B cell (primary cell): ENCODE data around the gene IARS1. TPM values are rescaled to one million over a fixed set of nuclear protein-coding genes. Genes with fewer than 3 reads are reported as not detected.

ENCODE experiments used
- ATAC-seq: fragments of 200-7000 bp; cut with Tn5 transposase; one replicate; pipeline ENCODE4 v1.10.0; 2021; ENCODE audit warnings: low read depth, mild to moderate bottlenecking, moderate number of reproducible peaks, moderate library complexity
- CTCF ChIA-PET: fragments of 350-600 bp; sonication (Branson Sonifier 250); formaldehyde crosslinking; loops from one replicate; lab custom pipeline; 2021; ENCODE audit warnings: antibody characterized with exemption, inconsistent platforms; lab: Charles Lee
- POLR2A ChIA-PET: fragments of 350-600 bp; sonication (Branson Sonifier 250); formaldehyde crosslinking; loops from one replicate; lab custom pipeline; 2021; ENCODE audit warnings: antibody characterized with exemption; lab: Charles Lee
- DNase-seq: peaks from one replicate; pipeline ENCODE4 v3.0.0; 2013
- H2AFZ ChIP-seq: 2 replicates; pipeline ENCODE4 v1.6.1; 2012; ENCODE audit warnings: mild to moderate bottlenecking, low read depth, low read length; ENCODE audit not compliant: insufficient read depth, poor library complexity, severe bottlenecking
- H3K27ac ChIP-seq, 2 donors: 1 replicate in 1 of 2; 2 replicates in 1 of 2; pipeline ENCODE4 v1.5.1; 2012 to 2013; ENCODE audit warnings: low read length in 2 of 2, mild to moderate bottlenecking in 2 of 2, moderate library complexity in 1 of 2
- H3K27me3 ChIP-seq, 4 experiments: fragments of 200-600 bp in 1 of 4; sonication (generic) in 1 of 4; replicated peaks in 1 of 4; 1 replicate in 2 of 4; 2 replicates in 2 of 4; pipeline versions ENCODE4 v1.6.1 to v1.7.0; 2013 to 2016; ENCODE audit warnings: low read length in 3 of 4, mild to moderate bottlenecking in 2 of 4, mixed read lengths in 1 of 4, moderate library complexity in 1 of 4; ENCODE audit not compliant: insufficient read depth in 4 of 4, control insufficient read depth in 3 of 4; ENCODE audit errors: control extremely low read depth in 1 of 4
- H3K36me3 ChIP-seq, 2 experiments: replicated peaks in 1 of 2; 1 replicate in 1 of 2; 2 replicates in 1 of 2; pipeline versions ENCODE4 v1.6.1 to v1.7.1; 2013; ENCODE audit warnings: low read length in 1 of 2; ENCODE audit not compliant: insufficient read depth in 2 of 2, control insufficient read depth in 1 of 2; ENCODE audit errors: control extremely low read depth in 1 of 2, extremely low read depth in 1 of 2
- H3K4me1 ChIP-seq, 2 donors: fragments of 200-600 bp in 1 of 2; sonication (generic) in 1 of 2; 1 replicate in 1 of 2; 2 replicates in 1 of 2; pipeline versions ENCODE4 v1.5.1 to v1.6.1; 2013 to 2017; ENCODE audit warnings: low read length in 2 of 2; ENCODE audit not compliant: control insufficient read depth in 2 of 2, insufficient read depth in 2 of 2
- H3K4me2 ChIP-seq: replicated peaks from 2 replicates; pipeline ENCODE3; 2012; ENCODE audit warnings: mild to moderate bottlenecking, low read depth, low read length; ENCODE audit not compliant: poor library complexity, severe bottlenecking
- H3K4me3 ChIP-seq, 5 experiments: fragments of 200-600 bp in 1 of 5; sonication (generic) in 1 of 5; 1 replicate in 3 of 5; 2 replicates in 2 of 5; pipeline versions ENCODE4 v1.5.1 to v1.7.0; 2011 to 2016; ENCODE audit warnings: low read length in 4 of 5, mild to moderate bottlenecking in 4 of 5, low read depth in 2 of 5, control low read depth in 1 of 5, moderate library complexity in 1 of 5; ENCODE audit not compliant: insufficient read depth in 1 of 5; ENCODE audit errors: control extremely low read depth in 1 of 5, extremely low read depth in 1 of 5
- H3K79me2 ChIP-seq: fragments of 200-600 bp; sonication (generic); one replicate; pipeline ENCODE4 v1.6.0; 2016; ENCODE audit warnings: low read length; ENCODE audit not compliant: control insufficient read depth, insufficient read depth
- H3K9ac ChIP-seq: fragments of 200-600 bp; sonication (generic); 2 replicates; pipeline ENCODE4 v1.6.1; 2017; ENCODE audit warnings: mild to moderate bottlenecking, low read length, moderate library complexity
- H3K9me3 ChIP-seq, 3 donors: one replicate each; pipeline versions ENCODE4 v1.6.1 to v1.7.1; 2013; ENCODE audit warnings: low read length in 2 of 3; ENCODE audit not compliant: control insufficient read depth in 2 of 3, insufficient read depth in 1 of 3; ENCODE audit errors: control extremely low read depth in 1 of 3
- H4K20me1 ChIP-seq: 2 replicates; pipeline ENCODE4 v1.6.0; 2012; ENCODE audit warnings: mild to moderate bottlenecking, low read length; ENCODE audit not compliant: insufficient read depth, control insufficient read depth, poor library complexity, severe bottlenecking
- H3K27ac Mint-ChIP-seq: one replicate; pipeline ENCODE4 v1.8.0; 2021; ENCODE audit warnings: mixed read lengths
- H3K27me3 Mint-ChIP-seq: one replicate; pipeline ENCODE4 v1.8.0; 2021; ENCODE audit warnings: mixed read lengths
- H3K4me1 Mint-ChIP-seq: one replicate; pipeline ENCODE4 v1.8.0; 2021; ENCODE audit warnings: mixed read lengths
- H3K4me3 Mint-ChIP-seq: one replicate; pipeline ENCODE4 v1.8.0; 2021; ENCODE audit warnings: mixed read lengths
- H3K9me3 Mint-ChIP-seq: one replicate; pipeline ENCODE4 v1.8.0; 2022; ENCODE audit warnings: mixed read lengths; ENCODE audit not compliant: insufficient read depth
- EZH2 ChIP-seq: IDR thresholded peaks from 2 replicates; pipeline ENCODE4 v1.6.1; 2012; ENCODE audit warnings: borderline replicate concordance, low read depth, mild to moderate bottlenecking, moderate library complexity, low read length; ENCODE audit not compliant: insufficient read depth, poor library complexity, severe bottlenecking
- WGBS: methylation state at CpG from one replicate; pipeline ENCODE4 v1.1.5; 2013; ENCODE audit warnings: missing lambda C conversion rate; ENCODE audit not compliant: insufficient coverage; 5-methylcytosine and 5-hydroxymethylcytosine counted together
- intact Hi-C: fragments of 100-400 bp; cut with micrococcal nuclease; formaldehyde crosslinking; loops from one replicate; pipeline ENCODE4 v1.10.0; 2022
- polyA plus RNA-seq: library from polyadenylated mRNA; depleted of rRNA; stranded (reverse); fragments of >200 nt; gene quantifications from 2 replicates; pipeline ENCODE4 v1.2.3, GENCODE V29; 2012
- total RNA-seq, 2 donors: library from RNA; stranded (reverse); fragments of 120-200 nt in 1 of 2; gene quantifications; 1 replicate in 1 of 2; 2 replicates in 1 of 2; pipeline versions ENCODE4 v1.2.3 to v1.2.4, GENCODE V29; 2013 to 2022
- TF ChIP-seq, protein P1 (sequence below): fragments of 200-600 bp; IDR thresholded peaks from one replicate; pipeline ENCODE4 v1.8.0; 2022; ENCODE audit warnings: antibody characterized with exemption, mild to moderate bottlenecking

IARS1 gene
- total and polyA plus RNA-seq, 2 donors (not counting 1 experiment from before 2014, with no cell fraction given), result 31.6 to 82.8 TPM

DNA sequence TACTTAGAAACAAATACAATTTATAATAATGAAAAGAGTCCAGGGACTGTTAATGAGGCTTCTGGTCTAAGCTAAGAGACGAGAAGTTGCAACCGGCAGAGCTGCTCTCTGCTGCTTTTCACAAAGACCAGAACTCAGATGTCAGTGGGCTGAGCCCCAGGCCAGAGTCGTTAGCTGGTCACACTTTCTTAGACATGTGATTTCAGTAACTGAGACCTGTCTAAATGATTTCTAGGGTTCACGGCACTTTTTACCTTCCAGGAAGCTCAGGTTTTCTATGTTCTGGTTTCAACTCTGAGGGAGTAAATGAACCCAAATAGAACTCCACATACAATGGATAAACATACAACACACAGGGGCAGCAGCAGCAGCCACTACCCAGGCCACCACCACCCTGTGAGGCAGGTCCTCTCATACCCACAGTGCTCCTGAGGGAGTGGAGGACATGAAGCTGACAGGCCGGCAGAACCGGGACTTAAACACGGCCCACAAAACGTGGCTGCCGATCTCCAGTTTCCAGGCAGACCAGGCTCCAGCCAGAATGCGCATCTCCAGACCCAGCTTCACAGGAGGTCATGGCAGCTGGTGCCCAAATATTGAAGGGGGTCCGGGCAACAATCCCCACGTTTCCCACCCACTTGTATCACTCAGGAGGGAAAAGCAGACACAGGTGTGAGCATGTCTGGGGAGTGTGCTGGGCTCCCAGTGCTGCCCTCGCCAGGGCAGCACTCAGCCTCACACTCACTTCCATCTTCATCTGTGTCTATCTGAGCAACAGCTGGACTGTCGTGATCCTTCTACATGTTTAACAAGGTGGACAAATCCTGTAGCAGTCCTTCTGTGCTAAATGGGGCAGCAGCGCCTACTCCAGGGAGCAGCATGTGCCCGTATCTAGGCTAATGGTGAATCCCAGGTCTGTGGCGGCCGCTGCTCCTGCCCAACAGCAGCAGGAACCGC is 38.8 kb downstream of the IARS1 start:
- H3K27me3 Mint-ChIP-seq, result no peaks in the 10 kb centered on the region
- Histone ChIP-seq H2AFZ (no peak overlapping the region), H4K20me1 (no peaks in the 10 kb centered on the region), H3K4me3 (no peak overlapping the region), H3K36me3 (peaks cover 0 to 91% of the 10 kb centered on the region in 2 experiments), H3K79me2 (no peaks in the 10 kb centered on the region), H3K9ac (no peak overlapping the region), H3K27ac (no peak overlapping the region), H3K9me3 (no peaks in the 10 kb centered on the region), H3K4me2 (no peak overlapping the region), H3K27me3 (no peaks in the 10 kb centered on the region), H3K4me1 (no peaks in the 10 kb centered on the region)
- TF ChIP-seq EZH2, result no peak
- TF ChIP-seq, protein P1, sequence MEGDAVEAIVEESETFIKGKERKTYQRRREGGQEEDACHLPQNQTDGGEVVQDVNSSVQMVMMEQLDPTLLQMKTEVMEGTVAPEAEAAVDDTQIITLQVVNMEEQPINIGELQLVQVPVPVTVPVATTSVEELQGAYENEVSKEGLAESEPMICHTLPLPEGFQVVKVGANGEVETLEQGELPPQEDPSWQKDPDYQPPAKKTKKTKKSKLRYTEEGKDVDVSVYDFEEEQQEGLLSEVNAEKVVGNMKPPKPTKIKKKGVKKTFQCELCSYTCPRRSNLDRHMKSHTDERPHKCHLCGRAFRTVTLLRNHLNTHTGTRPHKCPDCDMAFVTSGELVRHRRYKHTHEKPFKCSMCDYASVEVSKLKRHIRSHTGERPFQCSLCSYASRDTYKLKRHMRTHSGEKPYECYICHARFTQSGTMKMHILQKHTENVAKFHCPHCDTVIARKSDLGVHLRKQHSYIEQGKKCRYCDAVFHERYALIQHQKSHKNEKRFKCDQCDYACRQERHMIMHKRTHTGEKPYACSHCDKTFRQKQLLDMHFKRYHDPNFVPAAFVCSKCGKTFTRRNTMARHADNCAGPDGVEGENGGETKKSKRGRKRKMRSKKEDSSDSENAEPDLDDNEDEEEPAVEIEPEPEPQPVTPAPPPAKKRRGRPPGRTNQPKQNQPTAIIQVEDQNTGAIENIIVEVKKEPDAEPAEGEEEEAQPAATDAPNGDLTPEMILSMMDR, result no peak
- no peaks in the 10 kb centered on the region for H3K4me1 Mint-ChIP-seq
- ATAC-seq (no peak), DNase-seq (no peak)
- POLR2A ChIA-PET, result no interaction called here
- no peaks in the 10 kb centered on the region for H3K9me3 Mint-ChIP-seq
- CTCF ChIA-PET, result no interaction called here
- intact Hi-C loops, result no loop called here
- no peak overlapping the region for H3K4me3 Mint-ChIP-seq
- no peak overlapping the region for H3K27ac Mint-ChIP-seq
- WGBS, result 92% methylated on average over 18 of the region's 19 CpGs

DNA sequence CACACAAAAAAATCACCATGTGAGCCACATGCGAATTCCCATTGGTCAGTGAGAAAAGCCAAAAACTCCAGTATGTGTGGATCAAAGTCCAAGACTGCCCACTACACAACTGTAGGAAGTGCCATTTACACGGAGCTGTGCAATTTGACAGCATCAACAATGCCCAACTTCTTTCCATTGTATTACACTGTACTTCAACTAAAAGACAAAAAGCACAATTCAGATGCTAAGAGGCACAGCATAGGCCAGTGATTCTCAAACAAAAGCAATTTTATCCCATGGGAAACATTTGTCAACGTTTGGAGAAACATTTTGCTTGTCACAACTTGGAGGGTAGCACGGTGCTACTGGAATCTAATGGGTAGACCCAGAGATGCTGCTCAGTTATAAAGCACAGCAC is 39.8 kb downstream of the IARS1 start:
- H3K9me3 Mint-ChIP-seq, result no peaks in the 10 kb centered on the region
- no peak for DNase-seq
- H3K4me3 Mint-ChIP-seq, result no peak overlapping the region
- no peak for ATAC-seq
- no peaks in the 10 kb centered on the region for H3K27me3 Mint-ChIP-seq
- intact Hi-C loops, result no loop called here
- no peak overlapping the region for H2AFZ ChIP-seq
- WGBS, result 90% methylated on average over 4 of the region's 4 CpGs
- H3K4me2 ChIP-seq, result no peak overlapping the region
- H3K9ac ChIP-seq, result no peak overlapping the region
- no peaks in the 10 kb centered on the region for H3K4me1 Mint-ChIP-seq
- H3K79me2 ChIP-seq, result no peaks in the 10 kb centered on the region
- H3K9me3 ChIP-seq, result no peaks in the 10 kb centered on the region
- no peaks in the 10 kb centered on the region for H3K27me3 ChIP-seq
- TF ChIP-seq, protein P1, result no peak
- TF ChIP-seq EZH2, result no peak
- no peak overlapping the region for H3K27ac ChIP-seq
- ChIA-PET POLR2A (no interaction called here), CTCF (no interaction called here)
- no peaks in the 10 kb centered on the region for H3K4me1 ChIP-seq
- no peaks in the 10 kb centered on the region for H4K20me1 ChIP-seq
- H3K4me3 ChIP-seq, result no peak overlapping the region
- H3K27ac Mint-ChIP-seq, result no peak overlapping the region
- peaks cover 0 to 89% of the 10 kb centered on the region in 2 experiments for H3K36me3 ChIP-seq
